Fibroblast of lung (primary cell): Measurements from ENCODE around the gene TMEM255B.

Experiments
- EZH2 ChIP-seq: IDR thresholded peaks from 2 replicates; pipeline ENCODE4 v1.5.1; 2012; ENCODE audit warnings: low read length, control low read depth, mild to moderate bottlenecking; ENCODE audit errors: missing control alignments
- TF ChIP-seq, protein P1 (sequence below), 2 donors: IDR thresholded peaks in 1 of 2; conservative IDR thresholded peaks in 1 of 2; 1 replicate in 1 of 2; 2 replicates in 1 of 2; pipeline ENCODE4 v1.5.1; 2011 to 2012; ENCODE audit warnings: low read length in 2 of 2, control low read depth in 1 of 2, inconsistent platforms in 1 of 2, low read depth in 1 of 2, mild to moderate bottlenecking in 1 of 2

DNA sequence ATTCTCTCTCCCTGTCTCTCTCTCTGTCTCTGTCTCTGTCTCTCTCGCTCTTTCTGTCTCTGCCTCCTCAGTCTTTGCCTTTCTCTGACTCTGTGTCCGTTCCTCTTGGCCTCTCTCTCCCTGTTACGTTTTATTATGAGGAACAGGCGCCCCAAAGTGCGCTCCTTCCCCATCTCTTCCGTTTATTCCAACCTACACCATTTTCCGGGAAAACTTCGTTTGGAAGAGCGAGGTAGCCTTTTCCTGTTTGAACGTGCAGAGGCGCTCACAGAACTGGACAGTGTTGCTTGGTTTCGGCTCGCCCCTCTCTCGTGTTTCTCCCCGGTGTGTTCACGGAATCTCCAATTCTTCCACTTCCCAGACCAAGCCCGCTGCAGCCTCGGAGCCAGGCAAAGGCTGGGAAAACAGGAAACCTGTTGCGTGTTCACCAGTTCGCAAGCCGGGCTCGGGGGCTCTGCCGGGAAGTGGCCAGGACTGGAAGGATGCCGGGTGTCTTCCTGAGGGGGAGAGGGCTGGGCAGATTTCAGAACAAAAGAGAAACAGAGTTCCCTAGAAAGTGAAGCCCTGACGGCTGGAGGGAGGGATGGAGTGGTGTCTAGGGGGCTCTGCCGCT, 605 bp downstream of the TMEM255B start:
- TF ChIP-seq, protein P1, sequence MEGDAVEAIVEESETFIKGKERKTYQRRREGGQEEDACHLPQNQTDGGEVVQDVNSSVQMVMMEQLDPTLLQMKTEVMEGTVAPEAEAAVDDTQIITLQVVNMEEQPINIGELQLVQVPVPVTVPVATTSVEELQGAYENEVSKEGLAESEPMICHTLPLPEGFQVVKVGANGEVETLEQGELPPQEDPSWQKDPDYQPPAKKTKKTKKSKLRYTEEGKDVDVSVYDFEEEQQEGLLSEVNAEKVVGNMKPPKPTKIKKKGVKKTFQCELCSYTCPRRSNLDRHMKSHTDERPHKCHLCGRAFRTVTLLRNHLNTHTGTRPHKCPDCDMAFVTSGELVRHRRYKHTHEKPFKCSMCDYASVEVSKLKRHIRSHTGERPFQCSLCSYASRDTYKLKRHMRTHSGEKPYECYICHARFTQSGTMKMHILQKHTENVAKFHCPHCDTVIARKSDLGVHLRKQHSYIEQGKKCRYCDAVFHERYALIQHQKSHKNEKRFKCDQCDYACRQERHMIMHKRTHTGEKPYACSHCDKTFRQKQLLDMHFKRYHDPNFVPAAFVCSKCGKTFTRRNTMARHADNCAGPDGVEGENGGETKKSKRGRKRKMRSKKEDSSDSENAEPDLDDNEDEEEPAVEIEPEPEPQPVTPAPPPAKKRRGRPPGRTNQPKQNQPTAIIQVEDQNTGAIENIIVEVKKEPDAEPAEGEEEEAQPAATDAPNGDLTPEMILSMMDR (conservative IDR thresholded peaks at IDR 0.05 in 1 of 2, IDR thresholded peaks at IDR 0.05 in 1 of 2; ENCODE audit: low read depth in 1 of 2, low read length in 2 of 2) = no peak
- TF ChIP-seq EZH2 = peak; percentile 11
